DOHH2 (cell line): ENCODE measurements around the gene OBP2B.

Experiments
- EZH2phosphoT487 ChIP-seq: fragments of 200-600 bp; sonication (generic); IDR thresholded peaks from 2 replicates; pipeline ENCODE4 v1.6.1; 2017; ENCODE audit warnings: borderline replicate concordance, mild to moderate bottlenecking, antibody characterized with exemption, low read length, moderate library complexity, mixed read lengths
- TF ChIP-seq, protein P1 (sequence below): fragments of 200-600 bp; sonication (generic); IDR thresholded peaks from one replicate; pipeline ENCODE4 v1.5.1; 2014; ENCODE audit warnings: antibody characterized with exemption, mild to moderate bottlenecking, low read depth, low read length; ENCODE audit not compliant: poor library complexity, severe bottlenecking

DNA sequence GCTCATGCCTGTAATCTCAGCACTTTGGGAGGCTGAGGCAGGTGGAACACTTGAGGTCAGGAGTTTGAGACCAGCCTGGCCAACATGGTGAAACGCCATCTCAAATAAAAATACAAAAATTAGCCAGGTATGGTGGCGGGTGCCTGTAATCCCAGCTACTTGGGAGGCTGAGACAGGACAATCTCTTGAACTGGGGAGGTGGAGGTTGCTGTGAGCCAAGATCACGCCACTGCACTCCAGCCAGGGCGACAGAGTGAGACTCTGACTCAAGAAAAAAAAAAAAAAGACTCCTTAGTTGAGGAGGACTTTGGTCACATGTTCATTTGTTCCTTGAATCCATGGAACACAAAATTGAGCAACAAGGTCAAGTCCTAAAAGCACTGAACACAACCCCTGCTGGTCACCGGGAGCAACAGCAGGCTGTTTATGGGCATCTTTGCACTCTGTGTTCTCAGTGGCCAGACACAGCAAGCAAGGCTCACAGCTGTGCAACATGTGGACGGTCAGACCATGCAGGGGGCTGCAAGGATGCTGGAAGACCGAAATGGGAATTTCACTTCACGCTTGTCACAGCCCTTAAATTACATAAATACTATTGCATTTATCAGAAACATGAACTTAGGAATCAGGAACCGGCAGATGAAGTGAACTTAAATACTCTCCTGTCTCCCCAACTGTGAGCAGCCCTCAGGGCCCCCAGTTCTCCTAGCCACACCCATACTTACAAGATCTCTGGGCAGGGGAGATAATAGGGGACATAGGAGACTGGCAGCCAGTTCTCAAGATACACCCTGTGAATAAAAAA lies 48.1 kb downstream of the OBP2B start:
- TF ChIP-seq, protein P1, sequence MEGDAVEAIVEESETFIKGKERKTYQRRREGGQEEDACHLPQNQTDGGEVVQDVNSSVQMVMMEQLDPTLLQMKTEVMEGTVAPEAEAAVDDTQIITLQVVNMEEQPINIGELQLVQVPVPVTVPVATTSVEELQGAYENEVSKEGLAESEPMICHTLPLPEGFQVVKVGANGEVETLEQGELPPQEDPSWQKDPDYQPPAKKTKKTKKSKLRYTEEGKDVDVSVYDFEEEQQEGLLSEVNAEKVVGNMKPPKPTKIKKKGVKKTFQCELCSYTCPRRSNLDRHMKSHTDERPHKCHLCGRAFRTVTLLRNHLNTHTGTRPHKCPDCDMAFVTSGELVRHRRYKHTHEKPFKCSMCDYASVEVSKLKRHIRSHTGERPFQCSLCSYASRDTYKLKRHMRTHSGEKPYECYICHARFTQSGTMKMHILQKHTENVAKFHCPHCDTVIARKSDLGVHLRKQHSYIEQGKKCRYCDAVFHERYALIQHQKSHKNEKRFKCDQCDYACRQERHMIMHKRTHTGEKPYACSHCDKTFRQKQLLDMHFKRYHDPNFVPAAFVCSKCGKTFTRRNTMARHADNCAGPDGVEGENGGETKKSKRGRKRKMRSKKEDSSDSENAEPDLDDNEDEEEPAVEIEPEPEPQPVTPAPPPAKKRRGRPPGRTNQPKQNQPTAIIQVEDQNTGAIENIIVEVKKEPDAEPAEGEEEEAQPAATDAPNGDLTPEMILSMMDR = peak; percentile 72
- TF ChIP-seq EZH2phosphoT487 = no peak
